HG03095 (cell line): Measurements from ENCODE around the gene LARGE1.

ENCODE experiments used
- ATAC-seq: cut with Tn5 transposase; IDR thresholded peaks from one replicate; pipeline ENCODE4 v1.9.1; 2021; ENCODE audit warnings: moderate library complexity; ENCODE audit not compliant: unreplicated experiment

The LARGE1 gene

DNA sequence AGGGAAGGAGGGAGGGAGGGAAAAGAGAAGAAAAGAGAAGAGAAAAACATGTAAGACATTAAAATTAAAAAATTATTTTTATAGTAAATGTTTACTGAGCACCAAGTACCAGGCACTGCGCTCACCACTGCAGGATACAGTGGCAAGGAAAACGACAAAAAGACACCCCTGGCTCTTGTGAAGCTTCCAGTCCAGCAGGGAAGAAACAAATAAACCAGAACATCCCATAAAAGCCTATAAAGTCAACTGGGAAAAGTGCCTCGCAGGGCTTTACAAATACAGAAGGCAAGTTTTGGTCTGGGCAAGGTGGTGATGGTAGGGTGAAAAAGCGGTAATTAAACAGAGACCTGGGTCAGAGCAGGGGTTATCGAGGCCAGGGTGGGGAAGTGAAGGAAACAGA is 33.6 kb downstream of the LARGE1 start:
- no peak for ATAC-seq

- no peak for ATAC-seq
Measured at GRCh38 chr22:33884829-33885228, 35.4 kb downstream of the LARGE1 start.

GRCh38 chr22:33883961-33884808 is 36.1 kb downstream of the LARGE1 start:
- ATAC-seq, result no peak

DNA sequence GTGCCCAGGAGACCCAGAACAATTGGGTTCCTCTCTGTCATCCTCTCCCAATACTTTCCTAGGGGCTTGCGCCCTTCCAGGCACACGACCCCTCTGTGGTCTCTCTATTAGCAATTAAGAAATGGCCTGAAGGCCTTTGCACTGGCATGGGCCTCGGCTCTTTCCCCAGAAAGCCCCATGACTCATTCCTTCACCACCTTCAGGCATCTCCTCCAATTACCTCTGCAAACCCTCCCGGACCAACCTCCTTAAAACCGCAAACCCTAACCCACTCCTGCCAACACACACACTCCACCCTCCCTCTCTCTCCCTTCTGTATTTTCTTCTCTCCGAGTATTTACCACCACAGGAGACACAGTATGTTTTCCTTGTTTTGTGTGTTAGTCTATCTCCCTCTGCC is 36.7 kb downstream of the LARGE1 start:
- ATAC-seq, result no peak

DNA sequence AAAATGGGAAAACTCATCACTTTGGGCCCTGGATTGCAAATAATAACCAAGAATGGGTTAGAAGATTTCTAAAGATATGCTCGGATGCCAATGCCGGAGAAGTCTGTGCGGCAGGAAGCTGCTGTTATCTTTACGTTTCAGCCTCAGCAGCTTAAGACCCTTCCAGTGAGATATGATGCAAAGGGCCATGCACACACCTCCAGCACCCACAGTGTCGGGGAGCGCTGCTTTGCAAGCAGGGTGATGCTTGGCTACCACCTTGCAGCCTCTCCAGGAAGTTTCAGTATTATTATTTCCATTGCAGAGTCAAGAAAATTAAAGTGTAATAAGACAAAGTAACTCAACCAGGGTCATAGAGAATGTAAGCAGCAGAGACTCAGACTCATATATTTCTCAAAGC is 37.3 kb downstream of the LARGE1 start:
- ATAC-seq, result no peak

DNA sequence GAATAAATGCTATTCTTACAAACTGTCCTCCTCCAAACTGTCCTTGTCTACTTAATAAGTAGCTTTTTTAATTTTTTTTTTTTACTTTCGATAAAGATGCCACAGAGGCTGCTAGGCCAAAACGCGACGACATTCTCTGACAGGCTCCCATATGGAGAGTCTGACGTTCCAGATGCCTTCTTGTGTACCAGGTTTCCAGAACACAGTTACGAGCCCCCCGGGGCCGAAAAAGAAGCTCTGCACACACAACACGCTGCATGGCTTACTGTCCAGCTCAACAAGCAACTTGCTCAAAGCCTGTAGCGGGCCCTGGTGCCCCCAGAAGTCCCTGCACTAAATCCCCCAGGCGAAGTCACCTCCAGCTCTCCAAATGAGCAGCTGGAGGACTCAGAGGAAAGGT is 39.3 kb downstream of the LARGE1 start:
- ATAC-seq, result no peak

GRCh38 chr22:33879796-33880195 is 40.5 kb downstream of the LARGE1 start:
- ATAC-seq, result no peak

DNA sequence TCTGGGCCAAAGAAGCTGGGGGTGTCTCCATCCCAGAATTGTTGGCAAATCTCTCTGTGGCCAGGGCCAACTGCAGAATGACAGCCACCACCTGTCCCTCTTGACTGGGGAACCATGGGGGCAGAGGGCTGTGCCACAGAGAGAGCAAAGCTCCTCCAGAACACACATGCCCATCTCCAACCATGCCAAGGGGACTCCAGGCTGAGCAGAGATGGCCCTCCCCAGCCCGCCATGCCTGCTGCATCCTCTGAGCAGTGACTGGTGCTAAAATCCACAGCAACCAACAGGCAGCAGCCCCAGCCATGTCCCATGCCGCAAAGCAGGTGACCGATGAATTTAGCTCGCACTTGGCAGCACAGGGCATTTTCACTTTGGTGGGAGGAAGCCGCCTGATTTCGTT is 45.0 kb downstream of the LARGE1 start:
- ATAC-seq, result no peak

GRCh38 chr22:33874206-33874605 is 46.1 kb downstream of the LARGE1 start:
- no peak for ATAC-seq

- ATAC-seq, result no peak
Measured at GRCh38 chr22:33873666-33874065, 46.6 kb downstream of the LARGE1 start.

DNA sequence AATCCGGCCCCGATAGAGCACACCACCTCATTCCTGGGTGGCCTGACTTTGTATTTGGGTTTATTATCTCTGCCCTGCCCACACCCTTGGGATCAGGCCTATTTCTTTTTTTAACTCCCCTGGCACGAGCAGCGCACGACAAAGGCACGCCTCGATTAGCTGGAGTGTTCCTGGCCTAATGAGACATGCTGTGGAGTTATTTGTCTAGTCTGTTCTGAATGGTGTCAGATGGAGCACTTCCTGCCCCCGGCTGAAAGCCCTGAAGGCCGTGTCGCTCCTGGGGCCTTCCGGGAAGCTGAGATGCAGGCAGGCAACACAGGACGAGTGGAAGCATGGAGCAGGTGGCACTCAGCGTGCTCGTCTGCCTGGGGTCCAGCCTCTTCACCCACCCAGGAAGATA is 47.1 kb downstream of the LARGE1 start:
- no peak for ATAC-seq

DNA sequence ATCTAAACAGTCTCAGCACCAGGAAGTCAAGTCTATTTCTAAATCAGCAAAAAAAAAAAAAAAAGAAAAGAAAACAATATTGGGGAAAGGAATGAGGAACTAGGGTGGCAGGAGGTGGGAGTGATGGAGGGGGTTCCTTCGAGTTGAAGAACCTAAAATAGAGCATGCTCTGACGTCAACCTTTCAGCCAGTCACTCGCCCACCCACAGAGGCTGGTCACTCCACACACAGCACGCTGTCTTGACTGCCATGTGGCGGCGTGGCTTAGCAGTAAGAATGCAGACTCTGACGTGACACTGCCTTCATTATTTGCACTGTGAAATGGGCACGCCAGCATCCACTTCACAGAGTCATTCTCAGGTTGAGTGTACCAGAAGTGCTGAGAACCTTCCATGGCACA is 48.3 kb downstream of the LARGE1 start:
- ATAC-seq, result no peak

DNA sequence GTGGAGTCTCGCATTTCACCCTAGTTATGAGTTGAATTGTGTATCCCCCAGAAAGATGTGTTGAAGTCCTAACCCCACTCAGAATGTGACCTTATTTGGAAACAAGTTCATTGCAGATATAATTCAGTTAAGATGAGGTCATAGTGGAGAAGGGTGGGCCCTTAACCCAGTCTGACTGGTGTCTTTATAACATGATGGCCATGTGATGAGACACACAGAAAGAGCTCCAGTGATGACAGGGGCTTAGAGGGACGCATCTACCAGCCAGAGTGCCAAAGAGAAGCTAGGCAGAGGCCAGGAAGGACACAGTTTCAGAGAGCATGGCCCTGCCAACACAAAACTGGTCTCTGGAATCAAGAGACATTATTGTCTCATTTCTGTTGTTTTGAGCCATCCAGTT is 50.3 kb downstream of the LARGE1 start:
- ATAC-seq, result no peak

GRCh38 chr22:33867971-33868370 is 52.3 kb downstream of the LARGE1 start:
- no peak for ATAC-seq

DNA sequence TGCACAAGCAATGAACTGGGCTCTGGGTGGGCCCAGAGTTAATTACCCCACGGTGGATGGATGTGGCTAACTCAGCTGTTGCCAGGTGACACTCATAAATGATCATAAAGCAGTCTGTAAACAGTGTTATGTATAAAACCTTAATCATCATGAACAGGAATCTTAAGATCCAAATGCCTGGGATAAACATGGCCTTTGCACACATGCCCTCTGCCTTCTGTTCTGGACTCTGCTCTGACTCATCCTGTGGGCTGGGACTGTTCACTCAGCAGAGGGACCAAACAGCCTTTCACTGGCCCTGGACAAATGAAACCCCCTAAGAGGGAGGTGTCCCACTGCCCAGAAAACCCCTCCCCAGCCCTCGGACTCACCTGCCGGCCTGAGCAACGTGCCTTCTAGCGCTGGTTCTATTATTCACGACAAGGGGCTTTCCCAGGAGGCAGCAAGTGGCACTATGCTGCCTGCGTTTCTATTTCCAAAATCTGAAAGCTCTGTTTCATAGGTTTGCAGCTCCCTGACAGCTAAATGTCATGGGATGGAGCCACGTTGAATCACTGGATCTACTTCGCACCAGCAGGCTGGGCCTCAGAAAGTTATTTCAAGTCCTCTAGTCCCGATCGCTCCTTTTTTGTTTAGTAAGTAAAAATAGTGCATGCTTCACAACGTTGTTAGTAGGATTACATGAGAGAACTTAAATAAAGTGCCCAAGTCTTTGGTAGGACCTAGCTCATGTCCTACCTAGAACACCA is 53.0 kb downstream of the LARGE1 start:
- ATAC-seq, result no peak

DNA sequence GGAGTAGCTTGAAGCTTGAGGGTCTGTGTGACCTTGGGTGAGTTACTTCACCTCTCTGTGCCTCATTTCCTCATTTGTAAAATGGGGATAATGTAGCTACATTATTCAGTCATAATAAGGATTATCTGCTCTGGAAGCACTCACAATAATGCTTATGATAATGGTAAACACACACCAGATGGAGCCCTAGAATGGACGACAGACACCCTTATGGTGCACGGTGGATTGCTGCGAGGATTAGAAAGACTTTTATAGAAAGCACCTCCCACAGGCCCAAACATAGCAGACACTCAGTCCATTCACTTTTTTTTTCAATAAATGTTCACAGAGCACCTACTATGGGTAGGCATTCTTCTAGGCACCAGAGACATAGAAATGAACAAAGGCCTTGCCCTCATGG is 53.8 kb downstream of the LARGE1 start:
- no peak for ATAC-seq

DNA sequence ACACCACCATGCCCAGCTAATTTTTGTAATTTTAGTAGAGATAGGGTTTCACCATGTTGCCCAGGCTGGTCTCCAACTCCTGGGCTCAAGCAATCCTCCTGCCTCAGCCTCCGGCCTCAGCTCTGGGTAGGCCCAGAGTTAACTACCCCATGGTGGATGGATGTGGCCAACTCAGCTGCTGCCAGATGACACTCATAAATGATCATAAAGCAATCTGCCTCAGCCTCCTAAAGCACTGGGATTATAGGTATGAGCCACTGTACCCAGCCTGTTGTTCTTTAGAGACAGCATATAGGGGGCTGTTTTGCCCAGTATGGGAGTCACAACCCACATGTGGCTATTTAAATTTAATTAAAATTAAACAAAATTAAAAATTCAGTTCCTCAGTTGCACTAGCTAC is 54.3 kb downstream of the LARGE1 start:
- no peak for ATAC-seq

- no peak for ATAC-seq
Measured at GRCh38 chr22:33865248-33865647, 55.0 kb downstream of the LARGE1 start.

- no peak for ATAC-seq
Measured at GRCh38 chr22:33864723-33865130, 55.5 kb downstream of the LARGE1 start.

DNA sequence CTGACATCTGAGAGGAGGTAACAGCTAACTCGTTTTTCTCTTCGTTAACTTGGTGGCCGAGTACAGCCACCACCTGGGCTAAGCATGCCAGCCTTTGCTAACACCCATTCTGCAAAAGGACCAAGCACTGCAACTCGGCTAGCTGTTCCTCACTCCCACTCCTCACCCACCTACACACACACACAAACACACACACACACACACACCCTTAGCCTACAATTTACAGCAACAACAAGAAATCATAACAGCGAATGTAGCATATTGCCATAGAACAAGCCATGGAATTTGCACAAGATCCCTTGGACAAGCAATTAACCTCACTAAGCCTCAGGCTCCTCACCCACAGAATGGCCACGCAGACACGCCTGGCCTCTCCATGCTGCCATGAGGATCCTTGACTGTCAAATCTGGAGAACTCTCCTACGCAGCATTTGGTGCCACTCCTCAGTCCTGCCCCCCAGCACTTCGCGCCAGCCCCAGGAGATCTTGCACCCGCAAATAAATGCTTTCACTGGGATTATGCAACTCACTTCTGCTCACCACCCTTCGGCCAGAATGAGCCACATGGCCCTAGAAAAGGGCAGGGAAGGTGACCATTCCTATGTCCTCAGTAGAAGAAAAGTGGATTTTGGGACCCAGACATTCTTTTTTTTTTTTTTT is 58.9 kb downstream of the LARGE1 start:
- no peak for ATAC-seq

GRCh38 chr22:33860386-33860785 is 59.9 kb downstream of the LARGE1 start:
- no peak for ATAC-seq

DNA sequence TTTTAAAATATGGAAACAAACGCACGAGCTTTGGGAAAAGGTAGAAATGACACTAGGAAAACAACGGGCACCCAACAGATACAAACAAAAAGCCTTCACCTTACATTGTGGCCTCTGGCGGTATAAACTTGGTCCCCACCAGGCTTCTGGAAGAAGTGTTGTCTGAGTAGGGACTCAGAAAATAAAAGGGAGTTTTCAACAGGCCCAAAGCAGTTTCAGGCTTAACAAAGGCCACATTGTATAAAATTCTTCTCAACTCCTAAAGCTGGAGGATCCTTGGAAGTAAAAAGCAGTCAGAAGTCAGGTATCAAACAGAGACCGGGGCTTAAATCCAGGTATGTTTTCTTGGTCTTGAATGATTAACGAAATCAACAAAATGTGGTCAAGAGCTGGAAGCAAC is 61.0 kb downstream of the LARGE1 start:
- ATAC-seq, result no peak
